GM18951 (cell line): Measurements from ENCODE around the gene MFSD2A.
"Not testable (repeated sequence)": the region's sequence is repeated elsewhere in the genome, so short reads cannot be mapped to it uniquely, and the experiment has no call there.

Experiments
- POLR2A ChIP-seq: IDR thresholded peaks from 4 replicates; pipeline ENCODE4 v1.6.1; 2011; ENCODE audit warnings: mild to moderate bottlenecking; ENCODE audit not compliant: insufficient read length, insufficient read depth; ENCODE audit errors: extremely low read depth
- in situ Hi-C: fragments of 300-500 bp; cut with MboI; formaldehyde crosslinking; loops from one replicate; pipeline ENCODE4 v1.12.0; 2022; ENCODE audit warnings: low sequenced_read_pairs, mixed read lengths, inconsistent platforms; ENCODE audit not compliant: unreplicated experiment

MFSD2A gene

DNA sequence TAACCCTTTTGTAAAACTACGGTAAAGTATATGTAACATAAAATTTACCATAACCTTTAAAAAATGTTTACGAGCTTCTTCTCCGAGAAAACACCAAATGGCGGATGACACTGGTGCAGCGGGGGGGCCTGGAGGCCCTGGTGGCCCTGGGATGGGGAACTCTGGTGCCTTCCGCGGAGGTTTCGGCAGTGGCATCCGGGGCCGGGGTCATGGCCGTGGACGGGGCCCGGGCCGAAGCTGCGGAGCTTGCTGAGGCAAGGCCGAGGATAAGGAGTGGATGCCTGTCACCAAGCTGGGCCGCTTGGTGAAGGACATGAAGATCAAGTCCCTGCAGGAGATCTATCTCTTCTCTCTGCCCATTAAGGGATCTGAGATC lies 7.5 kb downstream of the MFSD2A start:
- TF ChIP-seq POLR2A, result no peak
- in situ Hi-C loops, result no loop called here

DNA sequence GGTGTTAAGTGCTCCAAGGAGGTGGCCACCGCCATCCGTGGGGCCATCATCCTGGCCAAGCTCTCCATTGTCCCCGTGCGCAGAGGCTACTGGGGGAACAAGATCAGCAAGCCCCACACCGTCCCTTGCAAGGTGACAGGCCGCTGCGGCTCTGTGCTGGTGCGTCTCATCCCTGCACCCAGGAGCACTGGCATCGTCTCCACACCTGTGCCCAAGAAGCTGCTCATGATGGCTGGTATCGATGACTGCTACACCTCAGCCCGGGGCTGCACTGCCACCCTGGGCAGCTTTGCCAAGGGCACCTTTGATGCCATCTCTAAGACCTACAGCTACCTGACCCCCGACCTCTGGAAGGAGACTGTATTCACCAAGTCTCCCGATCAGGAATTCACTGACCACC lies 8.0 kb downstream of the MFSD2A start:
- in situ Hi-C loops, result not testable (repeated sequence)

DNA sequence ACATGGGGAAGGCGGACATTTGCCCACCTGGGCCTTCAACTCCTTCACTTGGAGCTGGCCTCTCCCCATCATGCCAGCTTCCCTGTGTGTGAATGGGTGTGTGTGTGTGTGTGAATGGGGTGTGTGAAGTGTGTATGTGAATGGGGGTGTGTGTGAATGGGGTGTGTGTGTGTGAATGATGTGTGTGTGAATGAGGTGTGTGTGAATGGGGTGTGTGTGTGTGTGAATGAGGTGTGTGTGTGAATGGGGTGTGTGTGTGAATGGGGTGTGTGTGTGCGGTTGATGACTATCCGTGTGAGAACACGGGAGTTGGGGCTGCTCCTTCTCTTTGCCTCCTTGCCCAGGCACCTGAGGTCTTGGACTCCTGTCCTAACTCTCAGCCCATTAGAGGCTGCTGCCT lies 9.6 kb downstream of the MFSD2A start:
- no peak for TF ChIP-seq POLR2A
- in situ Hi-C loops, result no loop called here

DNA sequence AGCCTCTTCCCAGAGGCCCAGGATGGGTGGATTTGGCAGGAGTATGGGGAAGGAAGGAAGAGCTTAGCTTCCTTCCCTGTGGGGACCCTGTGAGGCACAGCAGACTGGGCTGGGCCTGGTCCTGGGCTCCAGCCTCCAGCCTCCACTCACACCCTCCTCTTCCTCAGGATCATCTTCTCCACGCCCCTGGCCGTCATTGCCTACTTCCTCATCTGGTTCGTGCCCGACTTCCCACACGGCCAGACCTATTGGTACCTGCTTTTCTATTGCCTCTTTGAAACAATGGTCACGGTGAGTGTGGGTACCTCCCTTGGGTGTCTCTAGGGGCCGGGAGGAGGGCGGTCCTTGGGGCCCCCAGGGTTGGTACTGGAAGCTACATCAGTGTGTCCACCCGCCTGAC lies 10.1 kb downstream of the MFSD2A start:
- in situ Hi-C loops, result no loop called here
- TF ChIP-seq POLR2A, result no peak

DNA sequence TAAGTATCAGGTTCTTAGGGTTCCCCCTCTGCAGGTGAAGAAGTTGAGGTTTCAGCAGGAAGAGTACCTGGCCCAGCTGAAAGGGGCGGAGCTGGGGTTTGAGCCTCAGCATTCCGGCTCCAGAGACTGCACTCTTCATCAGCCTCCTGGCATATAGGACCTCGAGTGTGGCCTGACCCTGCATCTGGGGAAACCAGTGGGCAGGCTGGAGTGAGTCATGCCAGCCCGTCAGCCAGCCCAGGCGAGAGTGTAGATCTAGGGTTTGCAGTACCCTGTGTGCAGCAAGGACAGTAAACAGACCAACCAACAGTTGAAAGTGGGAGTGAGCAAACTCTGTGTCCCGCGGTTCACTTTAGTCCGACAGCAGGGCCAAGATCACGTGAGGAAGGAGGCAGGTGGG lies 14.1 kb downstream of the MFSD2A start:
- TF ChIP-seq POLR2A, result no peak
- in situ Hi-C loops, result no loop called here

DNA sequence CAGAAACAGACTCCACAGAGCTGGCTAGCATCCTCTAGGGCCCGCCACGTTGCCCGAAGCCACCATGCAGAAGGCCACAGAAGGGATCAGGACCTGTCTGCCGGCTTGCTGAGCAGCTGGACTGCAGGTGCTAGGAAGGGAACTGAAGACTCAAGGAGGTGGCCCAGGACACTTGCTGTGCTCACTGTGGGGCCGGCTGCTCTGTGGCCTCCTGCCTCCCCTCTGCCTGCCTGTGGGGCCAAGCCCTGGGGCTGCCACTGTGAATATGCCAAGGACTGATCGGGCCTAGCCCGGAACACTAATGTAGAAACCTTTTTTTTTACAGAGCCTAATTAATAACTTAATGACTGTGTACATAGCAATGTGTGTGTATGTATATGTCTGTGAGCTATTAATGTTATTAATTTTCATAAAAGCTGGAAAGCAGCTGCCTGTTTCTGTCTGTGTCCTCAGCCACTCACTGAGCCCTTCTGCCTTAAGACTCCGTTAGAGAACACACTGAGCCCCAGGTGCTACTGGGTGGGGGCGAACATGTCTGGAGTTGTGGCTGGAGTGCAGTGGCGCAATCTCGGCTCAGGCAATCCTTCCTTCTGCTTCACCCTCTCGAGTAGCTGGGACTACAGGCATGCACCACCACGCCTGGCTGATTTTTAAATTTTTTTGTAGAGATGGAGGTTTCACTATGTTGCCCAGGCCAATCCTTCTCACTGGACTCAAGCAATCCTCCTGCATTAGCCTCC lies 14.8 kb downstream of the MFSD2A start:
- in situ Hi-C loops, result loop anchor here (5.0 kb wide), 1 partner anchor 42 kb away; no protein-coding TSS in a partner anchor
- no peak for TF ChIP-seq POLR2A

DNA sequence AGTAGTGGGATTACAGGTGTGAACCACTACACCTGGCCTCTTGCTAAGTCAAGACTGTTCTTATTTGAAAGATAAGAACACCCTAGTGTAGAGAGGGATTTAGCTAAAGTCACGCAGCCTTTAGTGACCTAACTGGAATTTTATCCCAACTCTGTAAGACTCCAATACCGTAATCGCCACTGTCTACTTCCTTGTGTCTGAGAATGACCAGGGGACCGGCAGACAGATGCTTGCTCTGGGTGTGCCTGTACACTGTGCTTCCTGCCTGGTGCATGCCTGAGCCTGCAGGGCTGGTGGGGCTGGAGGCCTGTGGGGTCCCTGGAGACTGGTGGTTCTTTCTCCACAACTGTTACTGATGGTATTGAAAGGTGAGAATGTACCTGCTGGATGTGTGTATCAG lies 15.3 kb downstream of the MFSD2A start:
- in situ Hi-C loops, result loop anchor here (5.0 kb wide), 1 partner anchor 43 kb away; no protein-coding TSS in a partner anchor
- TF ChIP-seq POLR2A, result no peak

DNA sequence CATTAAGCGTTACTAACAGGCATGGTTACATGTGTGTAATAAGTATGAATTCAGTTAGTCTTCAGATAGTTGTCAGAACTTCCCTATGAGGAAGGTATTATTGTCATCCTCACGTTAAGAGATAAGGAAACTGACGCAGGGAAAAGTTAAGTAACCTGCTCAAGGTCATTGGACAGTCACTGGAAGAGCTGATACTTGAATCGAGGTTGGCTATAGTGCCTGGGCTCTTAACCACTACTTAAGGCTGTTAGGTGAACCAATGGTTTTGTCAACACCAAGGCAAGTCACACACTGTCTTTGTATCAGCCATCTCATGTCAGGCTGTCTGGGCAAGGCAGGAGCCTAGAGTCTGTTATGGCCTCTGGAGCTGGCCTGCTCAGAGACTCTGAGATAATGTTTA lies 16.2 kb downstream of the MFSD2A start:
- in situ Hi-C loops, result loop anchor here (5.0 kb wide), 1 partner anchor 44 kb away; no protein-coding TSS in a partner anchor
- no peak for TF ChIP-seq POLR2A

DNA sequence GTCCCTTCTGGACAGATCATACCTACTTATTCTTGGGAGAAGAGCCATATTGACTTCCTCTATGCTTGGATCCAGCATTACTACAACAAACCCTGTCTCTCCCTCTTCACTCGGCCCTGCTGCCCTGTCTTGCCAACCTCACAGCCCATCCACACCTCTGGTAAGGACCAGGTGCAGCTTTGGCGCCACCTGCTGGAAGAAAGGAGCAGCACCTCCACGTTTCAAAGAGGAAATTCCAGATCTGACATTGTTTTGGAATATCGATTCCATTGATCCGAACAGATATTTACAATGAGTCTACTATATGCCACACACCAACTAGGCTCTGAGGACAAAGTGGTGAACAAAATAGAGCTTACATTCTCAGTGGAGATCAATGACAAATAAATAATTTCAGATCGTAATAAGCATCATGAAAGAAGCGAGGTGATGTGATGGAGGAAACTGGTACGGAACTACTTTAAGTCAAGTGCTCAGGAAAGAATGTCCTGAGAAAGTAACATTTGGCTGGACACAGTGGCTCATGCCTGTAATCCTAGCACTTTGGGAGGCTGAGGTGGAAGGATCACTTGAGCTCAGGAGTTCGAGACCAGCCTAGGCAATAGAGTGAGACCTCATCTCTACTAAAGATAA lies 18.7 kb downstream of the MFSD2A start:
- TF ChIP-seq POLR2A, result no peak
- in situ Hi-C loops, result loop anchor here (5.0 kb wide), 1 partner anchor 46 kb away; no protein-coding TSS in a partner anchor

DNA sequence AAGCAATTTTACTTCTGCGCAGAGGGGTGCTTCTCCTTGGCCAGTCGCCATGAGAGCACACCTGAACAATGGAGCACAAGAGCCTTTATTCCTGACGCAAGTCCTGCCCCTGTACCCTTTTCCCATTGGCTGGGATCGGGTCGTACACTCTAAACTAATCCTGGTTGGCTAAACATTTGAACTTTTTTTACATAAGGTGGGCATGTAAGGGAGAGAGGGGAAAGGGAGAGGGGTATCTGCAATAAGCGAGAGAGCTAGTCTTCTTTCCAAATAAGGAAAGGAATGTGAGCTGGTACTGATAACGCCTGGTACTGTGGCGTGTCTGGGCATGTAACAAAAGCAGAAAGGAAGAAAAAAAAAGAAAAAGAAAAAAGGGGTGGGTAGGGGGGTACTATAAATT lies 21.8 kb downstream of the MFSD2A start:
- TF ChIP-seq POLR2A, result no peak
- in situ Hi-C loops, result no loop called here

DNA sequence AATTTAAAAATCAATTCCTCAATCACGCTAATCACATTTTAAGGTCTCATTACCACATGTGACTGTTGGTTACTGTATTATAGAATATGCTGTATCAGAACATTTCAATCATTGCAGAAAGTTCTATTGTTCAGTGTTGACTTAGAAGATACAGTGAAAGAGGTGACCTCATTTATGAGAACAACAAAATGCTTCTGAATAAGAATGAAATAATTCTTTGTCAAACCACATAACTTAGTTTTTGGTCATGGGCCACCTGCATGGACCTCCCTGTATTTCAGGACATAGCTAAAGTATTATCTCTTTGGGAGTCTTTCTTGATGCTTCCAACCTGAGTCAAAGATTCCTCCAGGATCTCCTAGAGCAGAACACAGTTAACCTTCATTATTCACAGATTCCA lies 22.3 kb downstream of the MFSD2A start:
- TF ChIP-seq POLR2A, result no peak
- in situ Hi-C loops, result no loop called here

DNA sequence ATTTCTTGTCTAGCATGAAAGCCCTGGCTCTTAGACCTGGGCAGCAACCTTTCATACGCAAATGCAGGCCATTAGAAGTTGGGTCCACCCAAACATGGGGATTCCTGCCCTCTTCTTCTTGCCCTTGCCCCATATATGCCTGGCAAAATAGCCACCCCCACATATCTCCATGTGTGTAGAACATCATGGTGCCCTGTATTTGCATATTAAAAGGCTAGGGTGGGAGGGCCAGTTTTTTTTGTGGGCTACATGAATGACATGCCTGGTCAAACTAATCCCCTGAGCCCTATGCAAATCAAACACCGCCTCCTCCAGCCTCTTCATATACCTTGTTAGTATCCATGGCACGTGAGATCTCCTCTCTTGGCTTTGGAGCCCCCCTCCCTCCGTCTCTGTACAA lies 24.7 kb downstream of the MFSD2A start:
- in situ Hi-C loops, result no loop called here
- no peak for TF ChIP-seq POLR2A

DNA sequence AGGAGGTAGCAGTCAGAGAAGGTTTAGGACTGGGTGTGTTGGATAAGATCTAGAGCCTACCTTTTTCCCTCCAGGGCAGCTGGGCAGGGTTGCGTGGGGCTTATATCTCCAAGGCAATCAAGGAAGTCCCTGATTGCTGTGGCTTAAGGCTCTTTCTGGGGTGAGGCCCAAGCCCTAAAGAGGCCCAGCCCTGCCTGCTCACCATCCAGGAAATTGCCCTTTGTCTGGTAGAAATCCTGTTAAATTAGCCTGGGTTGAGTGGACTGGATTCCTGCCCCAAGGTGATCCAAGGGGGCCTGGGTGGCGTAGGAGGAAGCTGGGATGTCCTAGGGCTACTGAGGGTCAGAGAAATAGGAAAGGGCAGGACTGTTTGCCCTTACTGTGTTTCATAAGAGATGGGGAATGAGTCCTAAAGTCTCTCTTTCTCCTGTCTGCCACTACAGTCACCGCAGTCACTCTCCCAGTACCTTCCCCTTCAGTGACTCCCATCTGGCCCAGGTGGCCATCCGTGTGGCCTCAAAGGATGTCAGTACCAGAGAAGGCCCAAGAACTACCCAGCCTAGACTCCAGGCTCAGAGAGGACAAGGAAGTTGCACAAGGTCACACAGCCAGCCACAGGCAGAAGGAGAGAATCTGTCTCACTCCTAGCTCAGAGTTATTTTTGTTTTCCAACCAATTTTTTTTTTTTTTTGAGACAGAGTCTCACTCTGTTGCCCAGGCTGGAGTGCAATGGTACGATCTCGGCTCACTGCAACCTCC lies 25.8 kb downstream of the MFSD2A start:
- in situ Hi-C loops, result no loop called here
- TF ChIP-seq POLR2A, result no peak

DNA sequence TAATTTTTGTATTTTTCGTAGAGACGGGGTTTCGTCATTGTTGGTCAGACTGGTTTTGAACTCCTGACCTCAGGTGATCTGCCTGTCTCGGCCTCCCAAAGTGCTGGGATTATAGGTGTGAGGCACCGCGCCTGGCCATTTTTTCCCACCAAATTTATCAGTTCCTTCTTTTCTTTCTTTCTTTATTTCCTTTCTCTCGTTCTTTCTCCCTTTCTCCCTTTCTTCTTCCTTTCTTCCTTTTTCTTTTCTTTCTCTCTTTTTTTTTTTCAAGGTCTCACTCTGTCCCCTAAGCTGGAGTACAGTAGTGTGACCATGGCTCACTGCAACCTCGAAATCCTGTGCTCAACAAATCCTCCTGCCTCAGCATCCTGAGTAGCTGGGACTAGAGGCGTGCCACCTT lies 26.4 kb downstream of the MFSD2A start:
- in situ Hi-C loops, result no loop called here
- no peak for TF ChIP-seq POLR2A
